Stimulated activated CD4-positive, alpha-beta T cell treated with anti-CD3 and anti-CD28 coated beads, Interleukin-12 subunit alpha, Interleukin-12 subunit beta, amount 100 ng/mL, for 24 hours (primary cell): ENCODE results near the gene EXOG.

ENCODE experiments used
- DNase-seq, 2 experiments: peaks; one replicate each; pipeline ENCODE4 v3.0.0-alpha.2; 2020; ENCODE audit warnings: low read depth in 2 of 2

Gene EXOG

GRCh38 chr3:38473229-38473628 is 22.9 kb upstream of the EXOG start:
- DNase-seq: no peak

GRCh38 chr3:38474928-38475605 is 21.1 kb upstream of the EXOG start:
- no peak for DNase-seq

GRCh38 chr3:38475716-38476115 is 20.4 kb upstream of the EXOG start:
- no peak for DNase-seq

- DNase-seq: no peak
Observed at GRCh38 chr3:38476157-38476756, 19.9 kb upstream of the EXOG start.

GRCh38 chr3:38477057-38477820 is 18.9 kb upstream of the EXOG start:
- DNase-seq: no peak

GRCh38 chr3:38477839-38478450 is 18.2 kb upstream of the EXOG start:
- no peak for DNase-seq

- DNase-seq: no peak
Observed at GRCh38 chr3:38478901-38479300, 17.2 kb upstream of the EXOG start.

GRCh38 chr3:38479431-38480092 is 16.6 kb upstream of the EXOG start:
- DNase-seq: no peak

GRCh38 chr3:38480093-38480445 is 16.1 kb upstream of the EXOG start:
- no peak for DNase-seq

GRCh38 chr3:38480930-38481329 is 15.2 kb upstream of the EXOG start:
- no peak for DNase-seq

GRCh38 chr3:38482951-38483350 is 13.2 kb upstream of the EXOG start:
- DNase-seq: no peak

- DNase-seq: no peak
Observed at GRCh38 chr3:38487323-38487722, 8.8 kb upstream of the EXOG start.

GRCh38 chr3:38488949-38489348 is 7.2 kb upstream of the EXOG start:
- no peak for DNase-seq

GRCh38 chr3:38489766-38490165 is 6.4 kb upstream of the EXOG start:
- DNase-seq: no peak

GRCh38 chr3:38490281-38491030 is 5.7 kb upstream of the EXOG start:
- no peak for DNase-seq

GRCh38 chr3:38491215-38491614 is 4.9 kb upstream of the EXOG start:
- no peak for DNase-seq

- no peak for DNase-seq
Observed at GRCh38 chr3:38493031-38493430, 3.1 kb upstream of the EXOG start.

- no peak for DNase-seq
Observed at GRCh38 chr3:38497031-38497430, 891 bp downstream of the EXOG start.

GRCh38 chr3:38500688-38501417 is 4.7 kb downstream of the EXOG start:
- DNase-seq: no peak

- no peak for DNase-seq
Observed at GRCh38 chr3:38507120-38507519, 11.0 kb downstream of the EXOG start.

GRCh38 chr3:38509732-38510131 is 13.6 kb downstream of the EXOG start:
- DNase-seq: no peak
